Choroid plexus epithelial cell (primary cell): ENCODE data around the gene BPHL.
"Not testable (repeated sequence)": the region's sequence is repeated elsewhere in the genome, so short reads cannot be mapped to it uniquely, and the experiment has no call there.

Experiments used
- DNase-seq: peaks from one replicate; pipeline ENCODE4 v3.0.0-alpha.2; 2010; ENCODE audit warnings: low read depth
- H3K4me3 ChIP-seq: 2 replicates; pipeline ENCODE4 v1.5.1; 2011; ENCODE audit warnings: low read depth, mild to moderate bottlenecking, control low read depth, low read length, moderate library complexity
- CTCF ChIP-seq: conservative IDR thresholded peaks from 2 replicates; pipeline ENCODE4 v1.5.1; 2011; ENCODE audit warnings: low read depth, mild to moderate bottlenecking, control low read depth, inconsistent platforms, low read length, moderate library complexity

The BPHL gene

GRCh38 chr6:3118353-3119039 is at the start of gene BPHL:
BPHL (plus strand) TSS chr6:3118711; CDS start chr6:3118741, 30 bp downstream.
- H3K4me3 ChIP-seq: peak within 1 kb of the TSS; percentile 95
- TF ChIP-seq CTCF: no peak
- DNase-seq: peak; percentile 95

GRCh38 chr6:3071568-3071967 is 46.9 kb upstream of the BPHL start:
- no peak overlapping the region for H3K4me3 ChIP-seq
- no peak for TF ChIP-seq CTCF
- no peak for DNase-seq

- no peak for DNase-seq
- TF ChIP-seq CTCF: no peak
- H3K4me3 ChIP-seq: no peak overlapping the region
These were observed 45.7 kb upstream of the BPHL start for GRCh38 chr6:3072798-3073197.

DNA sequence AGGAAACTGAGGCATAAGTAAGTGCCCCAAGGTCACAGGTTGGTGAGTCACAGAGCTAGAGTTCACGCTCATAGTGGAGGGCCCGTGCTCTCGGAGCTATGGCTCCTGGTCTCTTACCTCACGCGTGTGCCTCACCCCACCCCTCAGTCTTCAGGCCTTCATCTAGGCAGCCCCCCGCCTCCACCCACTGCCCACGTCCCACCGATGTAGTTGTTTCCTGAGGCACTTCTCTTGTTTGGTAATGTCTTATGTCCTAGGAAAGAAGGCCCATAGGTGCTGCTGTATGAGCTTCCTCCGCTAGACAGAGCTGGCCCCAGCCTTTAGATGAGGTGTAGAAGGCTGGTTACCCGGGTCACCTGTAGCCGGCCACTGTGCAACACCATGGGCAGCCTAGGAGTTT is 45.1 kb upstream of the BPHL start:
- DNase-seq: no peak
- no peak for TF ChIP-seq CTCF
- no peak overlapping the region for H3K4me3 ChIP-seq

- DNase-seq: no peak
- H3K4me3 ChIP-seq: no peak overlapping the region
- TF ChIP-seq CTCF: no peak
These were observed 42.8 kb upstream of the BPHL start for GRCh38 chr6:3075772-3076113.

- no peak for TF ChIP-seq CTCF
- no peak overlapping the region for H3K4me3 ChIP-seq
These were observed 42.2 kb upstream of the BPHL start for GRCh38 chr6:3076320-3076719.

GRCh38 chr6:3077430-3077829 is 41.1 kb upstream of the BPHL start:
- no peak for DNase-seq
- no peak for TF ChIP-seq CTCF
- no peak overlapping the region for H3K4me3 ChIP-seq

More at GRCh38 chr6:3076320-3076719, 42.2 kb upstream of the BPHL start:
- DNase-seq: no peak

GRCh38 chr6:3078952-3079351 is 39.6 kb upstream of the BPHL start:
- H3K4me3 ChIP-seq, DNase-seq: not testable (repeated sequence)
